WTC11 (cell line): ENCODE results near the gene ATRIP. TPM values are rescaled to one million over a fixed set of nuclear protein-coding genes. Genes with fewer than 3 reads are reported as not detected.

ENCODE experiments used
- ATAC-seq: fragments of 200-7000 bp; cut with Tn5 transposase; 2 replicates; pipeline ENCODE4 v1.10.0; 2021; ENCODE audit warnings: mild to moderate bottlenecking, moderate library complexity
- CTCF ChIA-PET: fragments of 300-600 bp; sonication (Branson Sonifier 250); formaldehyde crosslinking; loops from one replicate; lab custom pipeline; 2021; ENCODE audit warnings: antibody characterized with exemption; lab: Charles Lee
- POLR2A ChIA-PET: fragments of 350-600 bp; sonication (Branson Sonifier 250); formaldehyde crosslinking; loops from one replicate; lab custom pipeline; 2021; ENCODE audit warnings: antibody characterized with exemption; lab: Charles Lee
- DNase-seq: peaks from one replicate; pipeline ENCODE4 v3.0.0; 2021; ENCODE audit warnings: low spot score
- H3K27ac Mint-ChIP-seq: 2 replicates; pipeline ENCODE4 v1.8.0; 2021; ENCODE audit warnings: mixed read lengths
- H3K27me3 Mint-ChIP-seq: 2 replicates; pipeline ENCODE4 v1.8.0; 2021; ENCODE audit warnings: low read depth, mild to moderate bottlenecking, moderate library complexity, mixed read lengths
- H3K36me3 Mint-ChIP-seq: 2 replicates; pipeline ENCODE4 v1.8.0; 2021; ENCODE audit warnings: mixed read lengths
- H3K4me1 Mint-ChIP-seq: 2 replicates; pipeline ENCODE4 v1.8.0; 2022; ENCODE audit warnings: mixed read lengths
- H3K4me3 Mint-ChIP-seq: 2 replicates; pipeline ENCODE4 v1.8.0; 2021; ENCODE audit warnings: mild to moderate bottlenecking, moderate library complexity, mixed read lengths
- H3K9me3 Mint-ChIP-seq: 2 replicates; pipeline ENCODE4 v1.8.0; 2021; ENCODE audit warnings: mixed read lengths
- ATF1 ChIP-seq: sonication (generic); formaldehyde crosslinking; IDR thresholded peaks from 2 replicates; pipeline ENCODE4 v1.8.1; 2023; ENCODE audit warnings: mild to moderate bottlenecking, moderate library complexity, missing genetic modification reagents
- CBFB ChIP-seq: sonication (generic); formaldehyde crosslinking; IDR thresholded peaks from 2 replicates; pipeline ENCODE4 v1.8.1; 2022; ENCODE audit warnings: mild to moderate bottlenecking, low read depth, missing genetic modification reagents
- CTCF ChIP-seq: fragments of 200-600 bp; IDR thresholded peaks from 2 replicates; pipeline ENCODE4 v1.8.0; 2022; ENCODE audit warnings: antibody characterized with exemption
- EMX1 ChIP-seq: fragments of 250-450 bp; sonication (Bioruptor Pico); IDR thresholded peaks from 2 replicates; pipeline ENCODE4 v1.8.0; 2021; ENCODE audit warnings: mild to moderate bottlenecking
- ESRRA ChIP-seq: sonication (generic); formaldehyde crosslinking; IDR thresholded peaks from 2 replicates; pipeline ENCODE4 v1.8.1; 2022; ENCODE audit warnings: mild to moderate bottlenecking, missing genetic modification reagents, borderline replicate concordance
- FOXJ3 ChIP-seq: sonication (generic); formaldehyde crosslinking; IDR thresholded peaks from 2 replicates; pipeline ENCODE4 v1.9.0; 2021; ENCODE audit warnings: missing genetic modification reagents, mild to moderate bottlenecking, borderline replicate concordance
- HMGXB4 ChIP-seq: sonication (generic); formaldehyde crosslinking; IDR thresholded peaks from 2 replicates; pipeline ENCODE4 v1.8.1; 2023; ENCODE audit warnings: mild to moderate bottlenecking, moderate library complexity, missing genetic modification reagents
- SP1 ChIP-seq: sonication (generic); formaldehyde crosslinking; conservative IDR thresholded peaks from 2 replicates; pipeline ENCODE4 v1.8.1; 2022; ENCODE audit warnings: missing genetic modification reagents
- TCF7 ChIP-seq: sonication (generic); formaldehyde crosslinking; IDR thresholded peaks from 2 replicates; pipeline ENCODE4 v1.8.0; 2022; ENCODE audit warnings: mild to moderate bottlenecking, low read depth, missing genetic modification reagents, moderate library complexity
- TEAD1 ChIP-seq: sonication (generic); formaldehyde crosslinking; IDR thresholded peaks from 2 replicates; pipeline ENCODE4 v1.8.0; 2022; ENCODE audit warnings: mild to moderate bottlenecking, missing genetic modification reagents
- total RNA-seq: library from RNA; stranded (reverse); gene quantifications from 3 replicates; pipeline ENCODE4 v1.2.3, GENCODE V29; 2021
- TF ChIP-seq, protein P1 (sequence below): sonication (generic); formaldehyde crosslinking; IDR thresholded peaks from 2 replicates; pipeline ENCODE4 v1.8.0; 2023; ENCODE audit warnings: mild to moderate bottlenecking, missing genetic modification reagents

Gene ATRIP
- total RNA-seq, 1 experiment from 2014 or later: 18.2 TPM

- CTCF ChIA-PET: interaction anchor here (2.9 to 18.3 kb wide), 2 partner anchors 12 to 23 kb away, joined by 15 to 218 read pairs; no protein-coding TSS in a partner anchor
- Mint-ChIP-seq H3K36me3 (peaks cover 65% of the 10 kb centered on the region), H3K27ac (no peak overlapping the region), H3K4me1 (no peaks in the 10 kb centered on the region), H3K9me3 (no peaks in the 10 kb centered on the region), H3K4me3 (no peak overlapping the region), H3K27me3 (no peaks in the 10 kb centered on the region)
- TF ChIP-seq EMX1 (no peak), TCF7 (CRISPR knock-in tag) (no peak)
- POLR2A ChIA-PET: no interaction called here
- ATAC-seq (no peak), DNase-seq (no peak)
Measured at GRCh38 chr3:48413611-48414010, 32.9 kb upstream of the ATRIP start.

GRCh38 chr3:48414376-48415250, 31.9 kb upstream of the ATRIP start:
- no peaks in the 10 kb centered on the region for H3K27me3 Mint-ChIP-seq
- H3K4me1 Mint-ChIP-seq: no peaks in the 10 kb centered on the region
- H3K27ac Mint-ChIP-seq: no peak overlapping the region
- DNase-seq: no peak
- no peak overlapping the region for H3K4me3 Mint-ChIP-seq
- TF ChIP-seq SP1 (CRISPR knock-in tag) (no peak), HMGXB4 (CRISPR knock-in tag) (no peak)
- TF ChIP-seq, all 79 proteins: peak for 0
- Mint-ChIP-seq H3K9me3 (no peaks in the 10 kb centered on the region), H3K36me3 (peaks cover 58% of the 10 kb centered on the region)
- ATAC-seq: no peak
- ChIA-PET CTCF (interaction anchor here (1.2 to 18.3 kb wide), 3 partner anchors 14 to 22 kb away, joined by 3 to 218 read pairs (median 14); no protein-coding TSS in a partner anchor), POLR2A (no interaction called here)

DNA sequence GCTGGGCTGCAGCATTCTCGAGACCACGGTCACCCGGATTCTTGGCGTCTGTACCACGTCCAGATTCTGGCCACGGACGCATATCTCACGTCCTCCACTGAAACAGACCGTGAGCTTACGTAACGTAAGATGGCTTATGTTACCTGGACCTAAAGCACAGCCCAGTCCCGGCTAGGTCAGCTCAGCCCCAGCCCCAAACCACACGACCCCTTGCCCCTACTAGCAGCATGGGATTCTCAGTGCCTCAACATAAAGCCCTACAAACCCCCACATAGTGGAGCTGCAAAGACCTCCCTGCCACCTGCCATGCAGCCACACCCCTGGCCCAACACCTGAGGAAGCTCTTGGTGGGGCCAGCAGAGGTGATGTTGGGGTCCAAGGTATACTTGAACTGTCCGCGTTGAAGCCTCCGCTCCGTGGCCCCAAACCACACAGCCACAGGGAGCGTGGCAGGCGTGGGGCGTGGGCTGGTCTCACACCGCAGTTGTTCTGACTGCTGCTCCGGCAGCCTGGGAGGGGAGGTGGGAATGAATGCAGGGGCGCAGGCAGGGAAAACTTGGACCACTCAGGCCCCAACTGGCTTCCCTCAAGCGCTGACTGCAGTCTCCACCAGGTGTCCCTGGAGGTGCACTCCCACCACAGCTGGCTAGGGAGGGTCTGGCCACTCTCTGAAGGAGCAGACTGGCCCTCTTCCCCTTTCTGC, 31.1 kb upstream of the ATRIP start:
- DNase-seq (no peak), ATAC-seq (peak; percentile 65)
- H3K36me3 Mint-ChIP-seq: peaks cover 54% of the 10 kb centered on the region
- ChIA-PET POLR2A (no interaction called here), CTCF (interaction anchor here (1.2 to 18.3 kb wide), 4 partner anchors 15 to 21 kb away, joined by 3 to 218 read pairs (median 12); no protein-coding TSS in a partner anchor)
- no peak overlapping the region for H3K4me3 Mint-ChIP-seq
- no peaks in the 10 kb centered on the region for H3K9me3 Mint-ChIP-seq
- H3K27ac Mint-ChIP-seq: no peak overlapping the region
- no peaks in the 10 kb centered on the region for H3K4me1 Mint-ChIP-seq
- no peak for TF ChIP-seq CBFB (CRISPR knock-in tag)
- TF ChIP-seq, protein P1, sequence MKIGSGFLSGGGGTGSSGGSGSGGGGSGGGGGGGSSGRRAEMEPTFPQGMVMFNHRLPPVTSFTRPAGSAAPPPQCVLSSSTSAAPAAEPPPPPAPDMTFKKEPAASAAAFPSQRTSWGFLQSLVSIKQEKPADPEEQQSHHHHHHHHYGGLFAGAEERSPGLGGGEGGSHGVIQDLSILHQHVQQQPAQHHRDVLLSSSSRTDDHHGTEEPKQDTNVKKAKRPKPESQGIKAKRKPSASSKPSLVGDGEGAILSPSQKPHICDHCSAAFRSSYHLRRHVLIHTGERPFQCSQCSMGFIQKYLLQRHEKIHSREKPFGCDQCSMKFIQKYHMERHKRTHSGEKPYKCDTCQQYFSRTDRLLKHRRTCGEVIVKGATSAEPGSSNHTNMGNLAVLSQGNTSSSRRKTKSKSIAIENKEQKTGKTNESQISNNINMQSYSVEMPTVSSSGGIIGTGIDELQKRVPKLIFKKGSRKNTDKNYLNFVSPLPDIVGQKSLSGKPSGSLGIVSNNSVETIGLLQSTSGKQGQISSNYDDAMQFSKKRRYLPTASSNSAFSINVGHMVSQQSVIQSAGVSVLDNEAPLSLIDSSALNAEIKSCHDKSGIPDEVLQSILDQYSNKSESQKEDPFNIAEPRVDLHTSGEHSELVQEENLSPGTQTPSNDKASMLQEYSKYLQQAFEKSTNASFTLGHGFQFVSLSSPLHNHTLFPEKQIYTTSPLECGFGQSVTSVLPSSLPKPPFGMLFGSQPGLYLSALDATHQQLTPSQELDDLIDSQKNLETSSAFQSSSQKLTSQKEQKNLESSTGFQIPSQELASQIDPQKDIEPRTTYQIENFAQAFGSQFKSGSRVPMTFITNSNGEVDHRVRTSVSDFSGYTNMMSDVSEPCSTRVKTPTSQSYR (CRISPR knock-in tag): no peak
- TF ChIP-seq FOXJ3 (CRISPR knock-in tag): no peak
- no peak for TF ChIP-seq CTCF
- no peak for TF ChIP-seq ESRRA (CRISPR knock-in tag)
- TF ChIP-seq TEAD1 (CRISPR knock-in tag): no peak
- no peak for TF ChIP-seq ATF1
- no peaks in the 10 kb centered on the region for H3K27me3 Mint-ChIP-seq
